Panc1 (cell line): ENCODE results near the gene CALHM1. TPM values are rescaled to one million over a fixed set of nuclear protein-coding genes. Genes with fewer than 3 reads are reported as not detected.
A peak's percentile ranks its signal among the peaks of the same experiment; 100 is the strongest.
"Not testable (repeated sequence)": the region's sequence is repeated elsewhere in the genome, so short reads cannot be mapped to it uniquely, and the experiment has no call there.

Experiments used
- ATAC-seq: fragments of 200-7000 bp; cut with Tn5 transposase; 2 replicates; pipeline ENCODE4 v1.9.1; 2020; ENCODE audit warnings: mild to moderate bottlenecking, moderate library complexity
- BruUV-seq: library from RNA; stranded (reverse); fragments of 400-500 nt; replicated peaks from 2 replicates; lab custom pipeline; 2021; lab: Mats Ljungman, UMichigan
- CTCF ChIA-PET: fragments of 300-600 bp; sonication (Branson Sonifier 250); formaldehyde crosslinking; loops from one replicate; lab custom pipeline; 2022; ENCODE audit warnings: antibody characterized with exemption; lab: Charles Lee
- POLR2A ChIA-PET: fragments of 300-600 bp; sonication (Branson Sonifier 250); formaldehyde crosslinking; loops from one replicate; lab custom pipeline; 2022; ENCODE audit warnings: antibody characterized with exemption; lab: Charles Lee
- DNase-seq: peaks from one replicate; pipeline ENCODE4 v3.0.0-alpha.2; 2010; ENCODE audit warnings: low read depth, low spot score
- H3K27ac ChIP-seq: 2 replicates; pipeline ENCODE4 v1.5.1; 2011; ENCODE audit warnings: mild to moderate bottlenecking, low read length, inconsistent platforms
- H3K27me3 ChIP-seq: fragments of 200-500 bp; sonication (Bioruptor generic); 2 replicates; pipeline ENCODE4 v1.6.0; 2014; ENCODE audit warnings: low read length, inconsistent platforms; ENCODE audit not compliant: control insufficient read depth, insufficient read depth
- H3K36me3 ChIP-seq: fragments of 200-500 bp; sonication (Bioruptor generic); 2 replicates; pipeline ENCODE4 v1.5.1; 2014; ENCODE audit warnings: inconsistent platforms, mild to moderate bottlenecking, low read length, moderate library complexity; ENCODE audit not compliant: control insufficient read depth, insufficient read depth
- H3K4me1 ChIP-seq: 2 replicates; pipeline ENCODE4 v1.5.1; 2011; ENCODE audit warnings: inconsistent platforms, mild to moderate bottlenecking, low read length, moderate library complexity; ENCODE audit not compliant: control insufficient read depth, insufficient read depth
- H3K4me3 ChIP-seq, 2 experiments: 2 replicates each; pipeline ENCODE4 v1.5.1; 2011 to 2012; ENCODE audit warnings: low read depth in 2 of 2, low read length in 2 of 2, mild to moderate bottlenecking in 2 of 2, inconsistent platforms in 1 of 2, moderate library complexity in 1 of 2
- H3K9me3 ChIP-seq: fragments of 200-500 bp; sonication (Bioruptor generic); 2 replicates; pipeline ENCODE4 v1.5.1; 2014; ENCODE audit warnings: low read depth, mild to moderate bottlenecking, inconsistent platforms, low read length, moderate library complexity; ENCODE audit not compliant: control insufficient read depth, insufficient read depth
- CTCF ChIP-seq: fragments of 450-650 bp; IDR thresholded peaks from 2 replicates; pipeline ENCODE4 v1.5.1; 2017; ENCODE audit warnings: mild to moderate bottlenecking
- POLR2AphosphoS5 ChIP-seq: IDR thresholded peaks from 2 replicates; pipeline ENCODE4 v1.6.1; 2012; ENCODE audit warnings: mild to moderate bottlenecking, low read depth, low read length, moderate library complexity
- REST ChIP-seq, 2 experiments: IDR thresholded peaks; 2 replicates each; pipeline ENCODE4 v1.6.1; 2011 to 2012; ENCODE audit warnings: low read depth in 2 of 2, control low read depth in 1 of 2, low read length in 1 of 2, mild to moderate bottlenecking in 1 of 2, moderate library complexity in 1 of 2; ENCODE audit not compliant: insufficient read depth in 1 of 2
- SIN3A ChIP-seq: IDR thresholded peaks from 2 replicates; pipeline ENCODE4 v1.6.1; 2012; ENCODE audit warnings: low read depth, mild to moderate bottlenecking, low read length, moderate library complexity, borderline replicate concordance; ENCODE audit not compliant: insufficient read depth
- TCF7L2 ChIP-seq: IDR thresholded peaks from 2 replicates; pipeline ENCODE4 v1.6.1; 2011; ENCODE audit warnings: mild to moderate bottlenecking, low read depth, low read length, inconsistent platforms
- in situ Hi-C: cut with HindIII; loops from 2 replicates; pipeline ENCODE4 v1.10.0; 2016; ENCODE audit warnings: low sequenced_read_pairs, low pct_unique_long_range_greater_than_20kb
- intact Hi-C: fragments of 100-400 bp; cut with micrococcal nuclease; formaldehyde crosslinking; loops from one replicate; pipeline ENCODE4 v1.10.0; 2022; ENCODE audit not compliant: unreplicated experiment
- total RNA-seq: library from RNA; stranded (reverse); gene quantifications from one replicate; pipeline ENCODE4 v1.2.1, GENCODE V29; 2021; ENCODE audit not compliant: unreplicated experiment

Gene CALHM1
- total RNA-seq, 1 experiment from 2014 or later, result not detected

GRCh38 chr10:103417601-103418000 lies 41.1 kb downstream of the CALHM1 start:
- Histone ChIP-seq H3K4me1 (no peaks in the 10 kb centered on the region), H3K9me3 (no peaks in the 10 kb centered on the region), H3K36me3 (peaks cover 70% of the 10 kb centered on the region), H3K27me3 (no peaks in the 10 kb centered on the region), H3K4me3 (no peak overlapping the region), H3K27ac (no peak overlapping the region)
- ATAC-seq (no peak), DNase-seq (no peak)
- BruUV-seq, result no TSS peak
- CTCF ChIA-PET, result interaction anchor here (0.7 kb wide), 1 partner anchor 14 kb away, joined by 3 read pairs; no protein-coding TSS in a partner anchor
- TF ChIP-seq POLR2AphosphoS5 (no peak), REST (IDR thresholded peaks at IDR 0.05; ENCODE audit: insufficient read depth in 1 of 2, low read depth in 2 of 2, low read length in 1 of 2) (no peak), TCF7L2 (no peak), SIN3A (no peak), CTCF (no peak)
- intact Hi-C loops, result loop anchor here (2.0 kb wide), 1 partner anchor 67 kb away; no protein-coding TSS in a partner anchor
- in situ Hi-C loops, result no loop called here
- POLR2A ChIA-PET, result no interaction called here

GRCh38 chr10:103417148-103417469 lies 41.6 kb downstream of the CALHM1 start:
- H3K36me3 ChIP-seq, result peaks cover 67% of the 10 kb centered on the region
- H3K4me1 ChIP-seq, POLR2A ChIA-PET, ATAC-seq, H3K27ac ChIP-seq, in situ Hi-C loops, H3K4me3 ChIP-seq, H3K9me3 ChIP-seq, BruUV-seq, H3K27me3 ChIP-seq, DNase-seq: not testable (repeated sequence)
- intact Hi-C loops, result loop anchor here (2.0 kb wide), 1 partner anchor 68 kb away; no protein-coding TSS in a partner anchor
- CTCF ChIA-PET, result interaction anchor here (0.7 kb wide), 1 partner anchor 13 kb away, joined by 3 read pairs; no protein-coding TSS in a partner anchor

- intact Hi-C loops (loop anchor here (2.0 kb wide), 1 partner anchor 68 kb away; no protein-coding TSS in a partner anchor), in situ Hi-C loops (no loop called here)
- peak; percentile 60; the same call in 1 of the 2 replicates for ATAC-seq
- TF ChIP-seq POLR2AphosphoS5 (no peak), CTCF (peak; percentile 78; the same call in 1 of the 2 replicates)
- Histone ChIP-seq H3K9me3 (no peaks in the 10 kb centered on the region), H3K4me3 (no peak overlapping the region), H3K27ac (no peak overlapping the region), H3K4me1 (no peaks in the 10 kb centered on the region), H3K27me3 (no peaks in the 10 kb centered on the region), H3K36me3 (peaks cover 68% of the 10 kb centered on the region)
- DNase-seq, result peak; percentile 25
- ChIA-PET POLR2A (no interaction called here), CTCF (interaction anchor here (0.7 kb wide), 2 partner anchors 13 to 70 kb away, joined by 3 read pairs; no protein-coding TSS in a partner anchor)
- no TSS peak for BruUV-seq
These were observed 42.1 kb downstream of the CALHM1 start for GRCh38 chr10:103416436-103417147.
